Stimulated activated CD4-positive, alpha-beta T cell treated with anti-CD3 and anti-CD28 coated beads, Interleukin-1b, Interleukin-23, amount 100 ng/mL, for 48 hours (primary cell): ENCODE measurements around the gene PODN.

Experiments used
- DNase-seq: peaks from one replicate; pipeline ENCODE4 v3.0.0-alpha.2; 2020

The PODN gene

DNA sequence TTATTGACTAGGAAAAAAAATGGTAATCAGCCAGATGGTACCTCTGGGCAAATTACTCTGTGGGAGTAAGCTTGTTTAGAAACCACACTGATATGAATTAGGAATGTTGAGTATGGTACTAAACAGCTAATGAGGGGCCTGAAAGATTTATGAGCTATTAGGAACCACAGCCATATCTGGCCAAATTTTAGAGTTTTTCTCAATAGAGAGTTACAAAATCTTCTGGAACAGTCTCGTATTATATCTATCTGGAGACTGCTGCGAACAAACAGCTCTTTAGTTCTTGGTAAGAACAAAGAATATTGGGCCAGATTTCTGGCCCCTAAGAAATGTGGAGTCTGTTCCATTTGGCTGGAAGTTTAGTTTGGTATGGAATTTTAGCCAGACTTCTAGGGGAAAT lies 4.9 kb upstream of the PODN start:
- no peak for DNase-seq

GRCh38 chr1:53060579-53060978 lies 1.4 kb upstream of the PODN start:
- no peak for DNase-seq

- DNase-seq: no peak
Measured at GRCh38 chr1:53061123-53061858, 722 bp upstream of the PODN start.

DNA sequence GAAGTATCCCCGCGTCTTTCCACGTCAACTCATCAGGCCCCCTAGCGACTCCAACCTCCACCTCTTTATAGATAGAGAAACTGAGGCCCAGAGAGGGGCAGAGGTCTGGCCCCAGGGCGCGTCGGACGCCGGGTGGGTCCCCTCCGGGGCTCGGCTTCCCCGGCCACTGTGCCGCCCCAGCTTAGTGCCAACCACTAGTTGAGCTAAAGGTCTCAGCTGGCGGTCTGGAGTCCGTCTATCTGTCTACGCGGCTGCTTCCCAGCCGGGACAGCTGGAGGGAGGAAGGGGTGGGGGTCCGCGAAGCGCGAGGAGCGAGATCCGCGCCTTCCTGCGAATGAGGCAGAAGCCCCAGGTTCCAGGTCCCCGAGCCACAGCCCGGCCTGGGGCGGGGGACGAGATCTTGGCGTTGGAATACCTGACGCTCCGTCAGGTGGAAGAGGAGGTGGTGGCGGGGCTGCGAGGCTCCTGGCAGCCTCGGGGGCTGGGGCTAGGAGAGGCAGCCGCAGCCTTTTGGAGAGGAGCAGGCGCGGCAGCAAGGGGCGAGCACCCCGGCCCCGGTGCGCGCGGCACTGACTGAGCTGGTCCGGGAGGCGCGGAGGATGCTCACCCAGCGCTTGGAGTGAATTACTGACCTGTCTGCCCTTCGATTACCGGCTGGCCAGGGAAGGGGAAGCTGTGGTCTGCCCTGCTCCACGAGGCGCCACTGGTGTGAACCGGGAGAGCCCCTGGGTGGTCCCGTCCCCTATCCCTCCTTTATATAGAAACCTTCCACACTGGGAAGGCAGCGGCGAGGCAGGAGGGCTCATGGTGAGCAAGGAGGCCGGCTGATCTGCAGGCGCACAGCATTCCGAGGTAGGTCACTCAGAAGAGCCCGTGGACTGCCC lies 937 bp downstream of the PODN start:
- no peak for DNase-seq

GRCh38 chr1:53063744-53064515 lies 1.9 kb downstream of the PODN start:
- DNase-seq: no peak

DNA sequence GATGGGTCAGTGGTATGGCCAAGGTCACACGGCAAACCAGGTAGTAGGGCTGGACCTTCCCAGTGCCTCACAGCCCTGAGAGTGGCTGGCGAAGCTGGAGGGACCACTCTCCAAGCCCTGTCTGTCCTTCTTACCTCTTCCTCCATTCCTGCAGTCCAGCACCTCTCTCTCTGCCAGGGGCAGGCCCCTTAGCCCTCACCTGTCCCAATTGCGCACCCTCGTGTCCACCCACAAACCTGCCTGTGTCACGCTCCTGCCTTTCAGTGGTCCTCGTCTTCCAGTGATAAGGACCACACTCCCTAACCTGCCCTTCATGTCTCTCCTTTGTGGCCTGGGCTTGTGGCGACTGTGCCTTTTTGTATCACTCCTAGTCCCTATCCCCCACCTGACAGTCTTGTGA lies 3.4 kb downstream of the PODN start:
- no peak for DNase-seq

- DNase-seq: no peak
Measured at GRCh38 chr1:53066488-53066887, 4.5 kb downstream of the PODN start.

DNA sequence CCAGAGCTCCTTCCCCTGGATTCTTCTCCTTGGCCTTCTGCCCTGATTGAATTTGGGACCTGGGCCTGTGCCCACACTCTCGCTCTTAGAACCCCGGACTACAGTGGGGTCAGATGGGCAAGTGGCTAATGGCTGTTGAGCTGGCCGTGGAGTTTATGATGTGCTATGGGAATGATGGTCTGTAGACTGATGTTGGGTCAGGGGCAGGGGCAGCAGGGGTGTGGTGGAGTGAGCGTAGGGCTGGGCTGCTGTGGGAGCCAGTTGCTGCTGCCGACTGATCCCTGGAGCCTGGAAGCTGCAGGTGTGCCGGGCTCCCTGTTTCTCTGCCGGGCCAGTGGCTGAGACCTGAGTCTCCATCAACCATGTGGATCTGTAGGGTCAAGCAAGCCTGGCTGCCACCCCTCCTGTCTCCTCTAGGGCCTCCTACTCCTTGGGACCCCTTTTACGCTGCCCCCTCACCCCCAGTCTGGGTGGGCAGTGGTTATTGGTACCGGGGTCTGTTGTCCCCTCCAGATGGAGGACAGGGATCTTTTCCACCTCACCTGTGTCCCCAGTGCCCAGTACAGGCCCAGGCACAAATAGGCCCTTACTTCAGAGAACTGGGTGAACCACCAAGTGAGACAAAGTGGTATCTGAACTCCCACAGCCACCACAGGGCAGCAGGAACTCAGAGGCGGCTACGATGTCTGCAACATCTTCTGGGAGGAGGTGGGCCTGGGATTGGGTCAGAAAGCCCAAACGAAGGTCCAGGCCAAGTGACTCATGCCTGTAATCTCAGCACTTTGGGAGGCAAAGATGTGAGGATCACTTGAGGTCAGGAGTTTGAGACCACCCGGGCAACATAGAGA lies 5.1 kb downstream of the PODN start:
- DNase-seq: no peak

DNA sequence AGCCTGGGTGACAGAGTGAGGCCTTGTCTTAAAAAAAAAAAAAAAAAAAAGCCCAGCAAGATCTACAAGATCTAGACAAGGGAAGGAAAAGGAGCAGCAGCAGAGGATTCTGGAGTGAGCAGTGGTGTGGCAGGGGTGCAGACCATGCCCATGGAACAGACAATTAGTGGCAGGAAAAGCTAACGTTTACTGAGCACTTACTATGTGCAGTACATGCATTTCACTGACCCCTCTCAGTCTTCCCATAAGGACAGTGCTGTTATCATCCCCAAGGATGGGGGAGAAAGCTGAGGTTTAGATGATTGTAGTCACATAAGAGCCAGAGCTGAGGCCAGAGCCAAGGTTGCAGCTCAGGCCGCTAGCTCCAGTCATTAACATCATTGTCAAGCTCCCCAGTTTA lies 5.9 kb downstream of the PODN start:
- DNase-seq: no peak

DNA sequence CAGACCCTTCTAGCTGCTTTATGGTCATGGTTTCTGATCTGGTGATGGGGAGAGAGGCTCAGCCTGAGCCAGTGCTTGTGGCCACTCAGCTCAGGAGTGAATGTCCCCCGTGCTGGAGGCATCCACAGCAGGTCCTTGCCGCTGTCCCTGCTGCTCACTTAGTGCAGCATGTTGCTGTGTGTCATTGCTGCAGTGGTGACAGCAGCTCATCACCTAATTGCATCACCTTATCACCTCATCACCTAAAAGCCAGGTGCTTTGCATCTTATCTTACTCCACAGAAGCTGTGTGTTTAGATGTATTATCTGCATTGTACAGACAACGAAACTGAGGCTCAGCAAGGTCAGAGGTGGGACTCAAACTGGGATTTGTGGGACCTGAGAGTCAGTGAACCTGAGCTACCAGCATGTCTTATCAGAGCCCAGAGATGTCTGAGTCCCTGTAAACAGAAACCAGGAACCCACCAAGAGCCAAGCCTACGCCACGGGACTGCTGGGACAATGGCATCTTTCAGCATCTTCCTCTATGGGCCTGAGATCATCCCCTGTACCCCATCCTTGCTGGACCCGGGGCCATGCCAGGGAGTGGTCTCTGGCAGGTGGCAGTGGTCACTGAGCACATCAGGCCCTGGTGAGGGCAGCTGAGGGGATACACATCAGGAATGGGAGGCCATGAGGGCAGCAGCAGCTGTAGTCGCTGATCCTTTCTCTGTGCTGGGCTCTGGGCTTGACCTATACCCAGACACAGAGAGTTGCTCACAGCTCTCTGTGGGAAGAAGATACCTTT lies 6.5 kb downstream of the PODN start:
- DNase-seq: no peak

GRCh38 chr1:53069265-53069662 lies 7.3 kb downstream of the PODN start:
- no peak for DNase-seq

DNA sequence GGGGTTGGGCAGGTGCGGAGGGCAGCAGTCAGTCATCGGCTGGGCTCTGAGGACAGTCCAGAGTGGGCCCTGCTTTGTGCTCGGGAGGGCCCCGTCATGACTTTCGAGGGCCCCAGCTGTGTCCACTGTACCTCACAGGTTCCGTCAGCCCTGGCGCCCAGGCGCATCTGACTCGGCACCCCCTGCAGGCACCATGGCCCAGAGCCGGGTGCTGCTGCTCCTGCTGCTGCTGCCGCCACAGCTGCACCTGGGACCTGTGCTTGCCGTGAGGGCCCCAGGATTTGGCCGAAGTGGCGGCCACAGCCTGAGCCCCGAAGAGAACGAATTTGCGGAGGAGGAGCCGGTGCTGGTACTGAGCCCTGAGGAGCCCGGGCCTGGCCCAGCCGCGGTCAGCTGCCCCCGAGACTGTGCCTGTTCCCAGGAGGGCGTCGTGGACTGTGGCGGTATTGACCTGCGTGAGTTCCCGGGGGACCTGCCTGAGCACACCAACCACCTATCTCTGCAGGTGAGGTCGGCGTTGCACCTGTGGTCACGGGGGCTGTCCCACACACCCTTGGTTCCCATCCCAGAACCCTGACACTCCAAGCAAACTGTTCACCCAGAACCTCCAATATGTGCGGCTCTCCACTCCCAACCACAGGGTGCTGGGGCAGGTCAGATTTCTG lies 7.8 kb downstream of the PODN start:
- DNase-seq: no peak

GRCh38 chr1:53070621-53071020 lies 8.6 kb downstream of the PODN start:
- DNase-seq: no peak

DNA sequence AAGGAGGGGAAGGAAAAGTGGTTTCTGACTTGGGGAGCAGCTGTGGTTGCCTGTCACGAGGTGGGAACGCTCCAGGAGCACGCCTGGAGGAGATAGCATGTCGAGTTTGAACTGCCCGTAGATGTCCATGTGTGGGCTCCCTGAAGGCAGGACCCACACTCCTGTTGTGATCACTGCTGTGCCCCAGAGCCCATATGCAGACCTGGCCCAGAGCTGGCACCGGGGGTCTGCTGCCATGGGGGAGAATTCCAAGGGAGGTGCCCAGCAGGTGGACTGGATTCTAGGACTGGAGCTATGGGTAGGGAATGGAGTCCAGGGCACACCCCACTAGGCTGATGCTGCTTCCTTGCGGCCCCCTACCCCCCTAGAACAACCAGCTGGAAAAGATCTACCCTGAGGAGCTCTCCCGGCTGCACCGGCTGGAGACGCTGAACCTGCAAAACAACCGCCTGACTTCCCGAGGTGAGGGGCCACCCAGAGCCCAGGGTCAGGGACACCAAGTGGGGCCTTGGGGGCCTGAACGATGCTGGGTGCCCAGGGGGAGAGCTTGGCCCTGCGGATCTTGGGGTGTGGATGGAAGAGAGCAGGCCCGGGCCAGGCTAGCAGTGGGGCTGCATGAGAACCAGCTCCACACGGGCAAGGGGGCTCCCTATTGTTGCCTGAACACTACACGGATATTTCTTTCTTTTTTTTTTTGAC lies 9.3 kb downstream of the PODN start:
- DNase-seq: no peak

DNA sequence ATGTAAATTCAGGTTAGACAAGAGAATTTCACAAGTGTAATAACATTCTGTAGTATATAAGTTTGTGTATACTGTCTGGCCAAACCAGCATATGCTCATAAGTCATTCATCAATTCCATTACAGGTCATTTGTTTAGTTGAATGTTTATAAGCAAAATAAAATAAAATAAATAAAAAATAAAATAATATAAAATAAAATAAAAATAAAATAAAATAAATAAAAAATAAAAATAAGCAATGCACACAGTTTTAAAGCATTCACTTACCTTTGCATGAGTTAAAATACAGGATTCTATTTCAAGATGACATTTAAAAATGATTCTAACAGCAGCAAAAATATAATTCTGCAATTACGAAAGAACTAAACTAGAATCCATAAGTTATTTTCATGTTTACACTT lies 9.9 kb downstream of the PODN start:
- DNase-seq: no peak

DNA sequence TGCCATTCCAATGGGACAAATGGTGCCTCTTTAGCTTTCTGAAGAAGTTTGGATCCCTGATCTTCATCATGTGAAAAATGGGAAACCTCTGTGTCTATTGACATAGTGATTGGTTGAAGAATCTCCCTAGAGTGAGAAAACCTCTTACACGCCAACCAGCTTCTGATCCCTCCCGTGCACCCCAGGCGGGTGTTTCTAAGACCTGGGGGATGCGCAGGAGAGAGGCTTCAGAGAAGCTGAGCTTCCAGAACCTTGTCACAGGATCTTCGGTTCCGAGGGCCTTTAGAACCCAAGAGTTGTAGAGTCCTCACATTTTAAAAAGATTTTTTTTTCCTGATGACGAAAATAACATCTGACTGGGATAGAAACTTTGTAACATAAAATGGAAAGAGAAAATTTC lies 11.3 kb downstream of the PODN start:
- DNase-seq: no peak

DNA sequence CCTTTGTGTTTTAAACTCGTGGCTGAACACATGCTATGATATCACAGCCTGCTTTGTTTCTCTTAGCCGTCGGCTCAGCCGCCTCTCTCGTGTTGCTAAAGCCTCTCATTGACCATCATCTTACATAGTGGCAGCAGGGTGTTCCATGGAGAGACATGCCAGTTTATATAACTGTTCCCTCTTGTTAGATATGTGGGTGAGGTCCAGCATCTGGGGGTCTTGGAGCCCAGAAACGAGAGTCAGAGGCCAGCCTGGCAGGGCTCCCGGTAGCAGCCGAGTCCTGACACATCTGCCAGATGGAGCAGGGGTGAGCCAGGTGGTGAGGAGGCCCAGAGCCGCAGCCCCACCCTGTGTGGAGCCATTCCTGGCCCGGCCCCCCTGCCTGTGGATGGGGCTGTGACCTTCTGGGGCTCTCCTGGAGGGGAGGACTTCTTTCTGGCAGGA lies 11.9 kb downstream of the PODN start:
- DNase-seq: no peak

GRCh38 chr1:53074313-53075154 lies 12.5 kb downstream of the PODN start:
- DNase-seq: no peak

GRCh38 chr1:53075206-53075605 lies 13.2 kb downstream of the PODN start:
- DNase-seq: no peak

DNA sequence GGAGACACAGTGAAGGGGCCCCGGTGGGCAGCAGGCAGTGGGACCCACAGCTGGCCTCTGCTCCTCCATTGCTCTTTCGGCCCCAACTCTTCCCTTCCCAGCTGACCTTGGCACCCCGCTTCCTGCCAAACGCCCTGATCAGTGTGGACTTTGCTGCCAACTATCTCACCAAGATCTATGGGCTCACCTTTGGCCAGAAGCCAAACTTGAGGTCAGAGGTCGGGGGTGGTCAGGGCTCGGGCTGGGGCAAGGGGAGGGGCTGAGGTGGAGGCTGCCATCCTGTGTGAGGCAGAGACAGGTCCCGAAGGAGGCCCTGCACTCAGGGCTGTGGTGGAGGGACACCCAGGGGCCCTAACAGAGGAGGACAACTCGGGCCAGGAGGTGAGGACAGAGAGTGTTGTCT lies 13.7 kb downstream of the PODN start:
- no peak for DNase-seq
